Embryonic facial prominence (tissue), 1 donor: Measurements from ENCODE around the gene HDLBP.

Source experiments
- DNase-seq: peaks from one replicate; pipeline ENCODE4 v3.0.0-alpha.2; 2016; ENCODE audit errors: extremely low spot score

Gene HDLBP

GRCh38 chr2:241228081-241228859, 87.2 kb downstream of the HDLBP start:
- DNase-seq: no peak

DNA sequence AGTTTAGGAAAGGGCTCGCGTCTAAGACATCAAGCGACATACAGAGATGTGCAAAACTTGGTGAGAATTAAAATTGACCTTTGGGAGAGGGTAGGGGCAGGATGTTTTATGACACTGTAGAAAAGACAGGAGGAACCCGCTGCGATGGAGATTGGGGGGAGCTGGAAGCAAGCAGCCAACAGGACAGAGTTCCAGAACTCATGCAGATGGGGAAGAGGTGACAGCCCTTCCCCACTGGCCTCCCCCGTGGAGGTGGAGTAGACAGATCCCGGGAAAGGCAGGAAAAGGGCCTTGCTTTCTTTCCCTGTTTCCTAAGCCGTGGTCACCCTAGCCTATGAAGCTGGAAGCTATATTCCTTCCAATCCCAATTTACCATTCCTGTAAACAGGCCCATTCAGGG, 87.9 kb downstream of the HDLBP start:
- no peak for DNase-seq

DNA sequence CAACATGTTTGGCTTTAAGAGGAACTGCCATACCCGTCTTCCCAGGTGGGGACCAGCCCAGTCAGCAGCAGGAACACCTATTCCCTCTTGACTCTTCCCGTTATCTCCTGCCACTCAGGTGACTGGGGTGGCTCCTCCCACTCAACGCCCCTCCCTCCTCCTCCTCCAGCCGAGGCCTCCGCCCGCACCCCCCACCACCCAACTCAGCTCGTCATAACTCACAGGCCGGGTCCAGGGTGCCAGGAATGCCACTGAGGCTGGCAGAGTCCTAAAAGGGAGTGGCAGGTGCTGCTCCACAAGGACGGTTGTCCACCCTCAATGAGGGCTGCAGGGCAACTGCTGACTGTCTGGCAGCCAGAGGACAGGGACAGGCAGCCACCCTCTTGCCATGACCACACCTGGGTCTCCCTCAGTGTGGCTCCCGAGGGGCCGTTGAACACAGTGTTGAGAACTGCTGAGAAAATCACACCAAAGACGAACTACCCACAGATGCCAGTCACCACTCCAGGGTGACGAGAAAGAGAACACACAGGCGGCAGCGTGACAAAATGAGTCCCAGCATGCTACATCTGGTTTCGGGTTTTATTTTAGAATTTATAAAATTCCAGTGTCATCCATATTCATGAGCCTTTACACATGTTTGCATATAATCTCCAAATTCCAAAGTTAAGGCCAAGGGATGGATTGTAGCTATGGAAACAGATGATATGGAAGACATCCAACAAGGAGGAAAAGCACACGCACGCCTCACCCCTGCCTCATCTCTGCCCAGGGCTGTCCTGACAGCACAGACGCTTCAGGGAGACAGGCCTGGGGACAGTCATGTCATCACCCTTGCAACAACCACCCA, 88.5 kb downstream of the HDLBP start:
- DNase-seq: no peak

DNA sequence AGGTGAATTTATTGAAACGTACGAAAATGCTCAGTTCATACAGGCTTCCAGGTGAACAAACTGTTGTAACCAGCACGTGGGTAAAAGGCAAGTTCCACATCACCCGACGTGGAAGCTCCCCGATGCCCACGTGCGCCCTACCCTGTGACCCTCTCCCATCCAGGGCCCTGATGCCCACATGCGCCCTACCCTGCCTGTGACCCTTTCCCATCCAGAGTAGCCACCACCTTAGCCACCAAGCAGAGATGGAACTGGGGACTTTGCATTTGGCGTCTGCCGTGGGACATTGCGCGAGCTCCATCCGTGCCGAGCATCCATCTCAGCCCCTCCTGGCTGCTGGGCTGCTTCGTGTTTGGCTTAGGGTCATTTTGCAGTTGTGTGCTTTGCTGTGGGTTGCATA, 89.5 kb downstream of the HDLBP start:
- DNase-seq: no peak

- DNase-seq: no peak
These were observed 89.9 kb downstream of the HDLBP start for GRCh38 chr2:241225545-241225944.

DNA sequence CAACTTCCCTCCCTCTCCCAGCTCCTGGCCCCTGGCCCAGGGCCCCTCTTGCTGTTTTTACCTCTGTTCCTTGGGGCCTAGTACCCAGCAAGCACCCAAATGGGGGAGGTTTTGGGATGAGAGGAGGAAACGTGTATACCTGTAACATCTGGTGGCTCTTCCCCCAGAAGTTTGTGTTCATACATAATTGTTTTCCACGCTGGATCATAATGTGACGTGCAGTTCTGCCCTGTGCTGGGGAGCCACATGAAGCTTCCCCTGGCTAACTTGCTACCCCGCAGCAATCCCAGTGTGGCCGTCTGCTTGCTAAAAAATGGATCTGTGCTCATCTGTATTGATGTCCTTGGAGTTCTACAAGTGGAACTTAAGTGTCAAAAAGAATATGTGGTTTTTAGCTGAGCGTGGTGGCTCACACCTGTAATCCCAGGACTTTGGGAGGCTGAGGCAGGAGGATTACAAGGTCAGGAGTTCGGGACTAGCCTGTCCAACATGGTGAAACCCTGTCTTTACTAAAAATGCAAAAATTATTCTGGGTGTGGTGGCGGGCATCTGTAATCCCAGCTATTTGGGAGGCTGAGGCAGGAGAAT, 90.5 kb downstream of the HDLBP start:
- no peak for DNase-seq

DNA sequence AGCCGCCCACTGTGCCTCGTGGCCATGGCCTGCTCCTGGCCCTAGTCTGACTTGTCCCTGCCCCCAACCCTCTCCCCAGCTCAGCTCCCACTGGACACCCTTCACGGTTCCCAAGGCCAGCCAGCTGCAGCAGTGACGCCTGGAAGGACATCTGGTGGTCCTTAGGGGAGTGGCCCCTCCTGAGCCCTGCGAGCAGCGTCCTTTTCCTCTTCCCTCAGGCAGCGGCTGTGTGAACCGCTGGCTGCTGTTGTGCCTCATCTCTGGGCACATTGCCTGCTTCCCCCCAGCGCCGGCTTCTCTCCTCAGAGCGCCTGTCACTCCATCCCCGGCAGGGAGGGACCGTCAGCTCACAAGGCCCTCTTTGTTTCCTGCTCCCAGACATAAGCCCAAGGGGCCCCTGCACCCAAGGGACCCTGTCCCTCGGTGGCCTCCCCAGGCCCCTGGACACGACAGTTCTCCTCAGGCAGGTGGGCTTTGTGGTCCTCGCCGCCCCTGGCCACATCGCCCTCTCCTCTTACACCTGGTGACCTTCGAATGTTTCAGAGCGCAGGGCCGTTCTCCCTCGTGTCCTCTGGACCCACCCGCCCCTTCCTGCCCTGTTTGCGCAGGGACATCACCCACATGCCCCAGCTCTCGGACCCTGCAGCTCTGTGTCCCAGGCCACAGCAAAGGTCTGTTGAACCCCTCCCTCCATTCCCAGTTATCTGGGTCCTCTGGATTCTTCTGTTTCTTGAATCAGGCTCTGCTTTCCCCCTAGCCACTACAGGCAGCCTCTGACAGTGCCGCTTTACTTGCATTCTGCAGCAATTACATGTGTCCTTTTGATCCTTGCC, 91.2 kb downstream of the HDLBP start:
- DNase-seq: no peak

DNA sequence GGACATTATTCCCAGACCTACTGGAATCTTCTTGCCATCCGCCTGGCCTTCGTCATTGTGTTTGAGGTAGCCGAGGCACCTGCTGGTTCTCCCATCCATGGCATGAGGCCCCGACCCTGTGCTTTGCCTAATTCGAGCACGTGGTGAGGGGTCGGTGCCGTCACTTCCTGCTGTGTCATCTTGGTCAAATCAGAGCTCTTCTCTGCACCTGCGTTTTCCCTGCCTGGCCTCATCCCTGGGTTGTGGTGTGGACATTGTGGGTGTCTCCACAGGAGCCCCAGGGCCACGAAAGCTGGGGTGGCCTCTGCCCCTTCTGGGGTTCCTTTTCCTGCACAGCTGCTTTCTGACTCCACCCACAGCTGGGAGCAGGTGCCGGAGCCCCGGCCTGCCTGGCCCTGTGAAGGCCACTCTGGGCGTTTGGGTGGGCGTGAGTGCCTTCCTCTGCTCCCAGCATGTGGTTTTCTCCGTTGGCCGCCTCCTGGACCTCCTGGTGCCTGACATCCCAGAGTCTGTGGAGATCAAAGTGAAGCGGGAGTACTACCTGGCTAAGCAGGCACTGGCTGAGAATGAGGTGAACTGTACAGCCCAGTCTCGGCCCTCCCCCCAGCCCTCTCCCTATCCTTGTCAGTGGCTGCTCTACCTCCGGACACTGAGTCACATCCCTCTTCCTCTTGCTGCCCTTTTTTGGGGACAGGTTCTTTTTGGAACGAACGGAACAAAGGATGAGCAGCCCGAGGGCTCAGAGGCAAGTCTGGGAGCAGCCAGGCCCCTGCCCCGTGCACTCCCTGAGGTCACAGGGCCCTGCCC, 92.1 kb downstream of the HDLBP start:
- no peak for DNase-seq

- no peak for DNase-seq
These were observed 95.6 kb downstream of the HDLBP start for GRCh38 chr2:241219856-241220356.

GRCh38 chr2:241219030-241219382, 96.5 kb downstream of the HDLBP start:
- no peak for DNase-seq

DNA sequence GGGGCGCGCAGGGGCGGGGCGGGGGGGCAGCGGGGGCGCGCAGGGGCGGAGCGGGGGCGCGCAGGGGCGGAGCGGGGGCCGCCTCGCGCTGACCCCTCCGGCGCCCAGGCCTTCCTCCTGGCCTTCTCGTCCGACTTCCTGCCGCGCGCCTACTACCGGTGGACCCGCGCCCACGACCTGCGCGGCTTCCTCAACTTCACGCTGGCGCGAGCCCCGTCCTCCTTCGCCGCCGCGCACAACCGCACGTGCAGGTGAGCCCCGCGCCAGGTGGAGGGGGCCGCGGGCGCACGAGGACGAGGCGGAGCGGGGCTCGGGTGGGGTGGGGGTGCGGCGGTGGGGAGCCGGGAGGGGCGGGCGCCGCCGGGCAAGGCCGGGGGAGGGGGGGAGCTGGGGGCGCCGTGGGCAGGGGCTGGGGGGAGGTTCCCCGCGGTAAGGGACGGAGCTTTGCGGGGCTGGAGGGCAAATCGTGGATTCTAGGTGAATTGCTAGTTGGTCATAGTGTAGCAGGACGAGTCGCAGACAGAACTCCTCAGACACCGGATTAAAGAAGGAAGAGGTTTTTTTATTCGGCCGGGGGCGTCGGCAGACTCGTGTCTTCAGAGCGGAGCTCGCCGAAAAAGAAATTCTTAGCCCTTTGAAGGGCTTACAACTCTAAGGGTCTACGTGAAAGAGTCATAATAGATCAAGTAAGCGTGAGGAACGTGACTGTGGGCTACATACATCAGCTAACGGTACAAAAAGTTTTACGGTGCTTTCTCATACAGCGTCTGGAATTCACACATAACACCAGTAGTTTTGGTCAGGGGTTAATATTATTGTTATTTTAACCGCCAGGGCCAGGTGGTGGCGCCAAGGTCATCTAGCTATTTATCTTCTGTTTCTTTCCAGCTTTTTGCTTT, 97.1 kb downstream of the HDLBP start:
- DNase-seq: peak; percentile 28

DNA sequence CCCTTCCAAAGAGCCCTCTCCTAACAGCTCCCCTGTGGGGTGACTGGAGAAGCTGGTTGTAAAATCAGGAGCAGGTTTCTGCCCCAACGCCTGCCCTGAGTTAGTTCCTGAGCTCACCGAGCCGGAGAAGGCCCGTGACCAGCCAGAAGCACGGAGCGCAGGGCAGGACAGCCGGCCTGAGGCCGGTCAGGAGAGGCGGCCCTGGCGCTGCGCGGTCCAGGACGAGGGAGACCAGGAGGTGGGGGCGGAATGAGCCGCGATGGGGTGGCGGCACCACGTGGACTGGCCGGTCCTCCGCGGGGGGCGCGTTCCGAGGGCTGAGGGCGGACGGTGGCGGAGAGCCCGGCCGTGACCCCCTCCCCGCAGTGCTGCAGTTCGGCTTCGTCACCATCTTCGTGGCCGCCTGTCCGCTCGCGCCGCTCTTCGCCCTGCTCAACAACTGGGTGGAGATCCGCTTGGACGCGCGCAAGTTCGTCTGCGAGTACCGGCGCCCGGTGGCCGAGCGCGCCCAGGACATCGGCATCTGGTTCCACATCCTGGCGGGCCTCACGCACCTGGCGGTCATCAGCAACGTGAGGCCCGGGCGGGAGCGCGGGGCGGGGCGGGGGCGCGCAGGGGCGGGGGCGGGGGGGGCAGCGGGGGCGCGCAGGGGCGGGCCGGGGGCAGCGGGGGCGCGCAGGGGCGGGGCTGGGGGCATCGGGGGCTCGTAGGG, 98.0 kb downstream of the HDLBP start:
- DNase-seq: peak; percentile 39

GRCh38 chr2:241216211-241216761, 99.2 kb downstream of the HDLBP start:
- no peak for DNase-seq

DNA sequence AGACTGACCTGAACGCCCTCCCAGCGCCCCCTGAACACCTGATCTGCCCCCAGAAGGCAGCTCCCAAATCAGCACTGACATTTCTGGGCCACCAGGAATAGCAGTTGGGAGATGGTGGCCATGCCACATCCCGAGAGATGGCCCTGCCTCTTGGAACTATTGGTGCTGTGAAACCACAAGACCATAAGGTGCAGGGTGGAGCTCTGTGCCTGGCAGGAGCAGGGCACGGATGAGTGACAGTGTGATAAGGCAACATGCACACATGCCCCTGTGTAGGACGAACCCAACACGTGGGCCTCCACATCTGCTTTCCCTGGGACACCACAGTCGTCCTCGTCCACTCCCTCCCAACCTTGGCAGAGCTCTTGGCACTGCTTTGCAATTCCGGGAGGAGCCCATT, 100.1 kb downstream of the HDLBP start:
- no peak for DNase-seq

DNA sequence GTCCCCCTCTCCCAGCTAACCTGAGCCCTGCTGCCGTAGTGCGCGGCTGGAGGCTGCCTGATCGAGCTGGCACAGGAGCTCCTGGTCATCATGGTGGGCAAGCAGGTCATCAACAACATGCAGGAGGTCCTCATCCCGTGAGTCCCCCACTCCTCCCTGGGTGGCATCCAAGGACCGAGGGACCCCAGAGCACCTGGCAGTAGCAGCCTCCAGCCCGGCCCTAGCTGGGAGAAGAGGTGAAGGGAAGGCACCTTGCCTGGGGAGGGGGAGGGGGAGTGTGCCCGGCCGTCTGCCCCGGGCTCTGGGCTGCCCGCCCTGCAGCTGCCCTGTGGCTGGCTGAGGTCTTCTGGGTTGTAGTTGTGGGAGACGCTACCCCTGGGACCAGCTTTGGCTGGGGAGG, 100.7 kb downstream of the HDLBP start:
- no peak for DNase-seq

DNA sequence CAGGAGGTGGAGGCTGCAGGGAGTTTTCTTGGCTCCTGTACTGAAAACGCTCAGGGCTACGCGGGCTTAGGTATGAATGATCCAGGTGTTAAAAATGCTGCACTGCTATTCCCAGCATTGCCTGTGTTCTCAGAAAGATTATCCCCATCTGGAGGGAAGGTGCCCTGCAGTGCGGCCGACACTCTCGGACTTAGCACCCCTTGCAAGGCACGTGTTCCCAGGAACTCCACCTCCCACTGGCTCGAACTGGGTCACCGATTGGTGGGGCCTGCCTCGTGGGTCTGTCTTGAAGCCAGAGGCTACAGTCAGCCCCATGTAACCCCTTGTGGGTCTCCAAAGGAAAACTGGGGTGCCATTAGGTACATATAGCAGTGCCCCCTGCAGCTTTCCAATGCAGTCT, 101.3 kb downstream of the HDLBP start:
- DNase-seq: no peak

- no peak for DNase-seq
These were observed 101.9 kb downstream of the HDLBP start for GRCh38 chr2:241213567-241213966.

DNA sequence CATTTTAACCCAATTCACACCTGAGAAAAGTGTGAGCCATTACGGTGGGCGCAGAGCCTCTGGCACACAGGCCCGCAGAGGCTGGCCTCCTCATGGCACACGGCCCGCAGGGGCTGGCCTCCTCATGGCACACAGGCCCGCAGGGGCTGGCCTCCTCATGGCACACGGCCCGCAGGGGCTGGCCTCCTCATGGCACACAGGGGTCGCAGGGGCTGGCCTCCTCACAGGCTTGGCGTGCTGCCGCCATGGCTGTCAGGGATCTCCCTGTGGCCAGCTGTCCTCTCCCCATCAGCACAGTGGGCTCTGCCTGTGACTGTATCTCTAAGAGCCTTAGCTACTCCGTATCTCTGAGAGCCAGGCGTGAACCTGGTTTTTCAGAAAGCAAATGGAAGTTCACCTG, 102.4 kb downstream of the HDLBP start:
- DNase-seq: no peak

GRCh38 chr2:241211276-241211675, 104.2 kb downstream of the HDLBP start:
- no peak for DNase-seq
